Small intestine (tissue), 7 donors: ENCODE data around the gene WNK2. TPM values are rescaled to one million over a fixed set of nuclear protein-coding genes. Genes with fewer than 3 reads are reported as not detected.

ENCODE experiments used
- DNase-seq, 2 donors: peaks; one replicate each; pipeline versions ENCODE4 v3.0.0 to v3.0.0-alpha.2; 2013
- FAIRE-seq: peaks from 2 replicates; lab custom pipeline; 2012; peaks lifted over from hg19 to GRCh38; lab: Jason Lieb, UNC
- H3K27ac ChIP-seq, 3 donors: one replicate each; pipeline ENCODE4 v1.5.1; 2013; ENCODE audit warnings: low read length in 2 of 3, mild to moderate bottlenecking in 2 of 3, control low read depth in 1 of 3, inconsistent platforms in 1 of 3, low read depth in 1 of 3, moderate library complexity in 1 of 3
- H3K27me3 ChIP-seq, 3 donors: one replicate each; pipeline ENCODE4 v1.6.1; 2013; ENCODE audit warnings: low read length in 3 of 3, inconsistent platforms in 1 of 3; ENCODE audit not compliant: control insufficient read depth in 3 of 3, insufficient read depth in 3 of 3
- H3K36me3 ChIP-seq, 3 donors: one replicate each; pipeline ENCODE4 v1.6.1; 2013; ENCODE audit warnings: low read length in 3 of 3, inconsistent platforms in 1 of 3, low read depth in 1 of 3, mild to moderate bottlenecking in 1 of 3, moderate library complexity in 1 of 3; ENCODE audit not compliant: control insufficient read depth in 3 of 3, insufficient read depth in 2 of 3
- H3K4me1 ChIP-seq, 3 donors: one replicate each; pipeline ENCODE4 v1.6.1; 2013; ENCODE audit warnings: low read length in 2 of 3, inconsistent platforms in 1 of 3, low read depth in 1 of 3, mild to moderate bottlenecking in 1 of 3, moderate library complexity in 1 of 3; ENCODE audit not compliant: control insufficient read depth in 3 of 3, insufficient read depth in 2 of 3
- H3K4me3 ChIP-seq, 3 donors: one replicate each; pipeline ENCODE4 v1.5.1; 2013; ENCODE audit warnings: low read length in 3 of 3, control low read depth in 1 of 3, inconsistent platforms in 1 of 3, low read depth in 1 of 3, mild to moderate bottlenecking in 1 of 3, moderate library complexity in 1 of 3
- H3K9me3 ChIP-seq, 2 donors: one replicate each; pipeline ENCODE4 v1.6.1; 2013; ENCODE audit warnings: low read depth in 1 of 2, low read length in 1 of 2; ENCODE audit not compliant: control insufficient read depth in 2 of 2, insufficient read depth in 1 of 2
- WGBS, 3 donors: extraction: QIAGEN DNeasy Blood & Tissue Kit; methylation state at CpG; one replicate each; pipeline ENCODE4 v1.1.7; 2013; 5-methylcytosine and 5-hydroxymethylcytosine counted together
- polyA plus RNA-seq, 4 donors: library from polyadenylated mRNA; stranded (reverse) in 3 of 4; unstranded in 1 of 4; fragments of 200-250 nt in 3 of 4; fragments of 120-200 nt in 1 of 4; gene quantifications; one replicate each; pipeline versions ENCODE4 v1.2.1 to v1.2.3, GENCODE V29; 2013
- donor health status: healthy with polysubstance abuse.
- donor health status: control.
- donor health status: control.
- donor health status: Bipolar disorder and iron deficiency.
- donor health status: healthy.

WNK2 gene
- polyA plus RNA-seq, 4 donors = 13.8 to 101 (median 33.8) TPM

DNA sequence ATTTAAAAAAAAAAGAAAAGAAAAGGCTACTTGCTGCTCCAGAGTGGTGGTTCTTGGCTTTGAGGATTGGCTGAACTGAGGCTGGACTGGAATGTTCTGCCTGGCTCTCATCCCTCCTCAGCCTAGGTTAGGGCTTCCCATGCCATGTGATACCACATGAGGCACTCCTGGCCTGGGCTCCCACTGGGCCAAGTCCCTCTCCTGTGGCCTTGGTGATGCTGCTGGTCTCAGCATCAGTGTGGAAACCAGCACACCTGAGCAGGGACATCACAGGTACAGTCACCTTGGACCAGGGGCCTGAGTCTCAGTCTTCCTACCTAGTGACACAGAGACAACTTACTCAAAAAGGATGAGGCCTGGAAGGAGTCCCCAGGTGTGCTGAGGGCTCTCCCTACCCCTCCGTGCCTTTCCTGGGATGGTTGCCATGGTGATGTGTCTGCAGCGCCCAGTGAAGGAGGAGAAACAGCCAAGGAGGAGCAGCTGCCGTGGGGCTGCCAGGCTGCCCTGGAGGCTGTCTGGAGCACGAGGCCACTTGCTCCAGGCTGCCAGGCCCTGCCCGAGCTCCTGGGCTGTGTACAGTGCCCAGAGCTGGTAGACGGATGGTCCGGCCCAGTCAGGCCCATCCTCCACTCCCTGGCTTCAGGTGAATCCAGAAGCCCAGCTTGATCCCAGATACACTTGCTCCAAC lies 71.0 kb downstream of the WNK2 start:
- no peak overlapping the region for H3K27ac ChIP-seq
- H3K36me3 ChIP-seq = peaks cover 2 to 84% (median 2%) of the 10 kb centered on the region in 3 donors
- H3K27me3 ChIP-seq = no peaks in the 10 kb centered on the region
- H3K9me3 ChIP-seq = no peaks in the 10 kb centered on the region
- 86 to 92% (median 87%) methylated on average over 7 of the region's 7 CpGs for WGBS, 3 donors
- FAIRE-seq (no peak), DNase-seq (no peak)
- no peaks in the 10 kb centered on the region for H3K4me1 ChIP-seq
- no peak overlapping the region for H3K4me3 ChIP-seq

DNA sequence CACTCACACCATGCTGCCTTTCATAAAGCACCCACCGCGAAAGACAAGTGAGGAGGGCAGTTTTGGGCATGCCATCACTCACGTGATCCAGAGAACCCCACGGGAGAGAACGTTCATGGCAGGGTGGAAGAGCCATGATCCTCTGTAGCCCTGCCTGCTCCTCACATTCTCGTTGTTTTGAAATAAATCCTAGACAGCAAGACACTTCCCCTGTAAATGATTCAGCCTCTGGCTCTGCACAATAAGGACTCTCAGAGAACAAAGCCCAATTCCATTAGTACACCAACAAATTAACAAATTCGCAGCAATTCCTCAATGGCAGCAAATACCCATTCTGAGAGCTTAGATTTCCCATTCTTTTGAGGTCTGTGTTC lies 71.5 kb downstream of the WNK2 start:
- Histone ChIP-seq H3K27me3 (no peaks in the 10 kb centered on the region), H3K36me3 (peaks cover 2 to 86% (median 2%) of the 10 kb centered on the region in 3 donors), H3K9me3 (no peaks in the 10 kb centered on the region), H3K27ac (no peak overlapping the region), H3K4me1 (no peaks in the 10 kb centered on the region), H3K4me3 (no peak overlapping the region)
- FAIRE-seq (no peak), DNase-seq (no peak)
- WGBS, 3 donors = 85 to 89% (median 85%) methylated on average over 7 of the region's 7 CpGs

DNA sequence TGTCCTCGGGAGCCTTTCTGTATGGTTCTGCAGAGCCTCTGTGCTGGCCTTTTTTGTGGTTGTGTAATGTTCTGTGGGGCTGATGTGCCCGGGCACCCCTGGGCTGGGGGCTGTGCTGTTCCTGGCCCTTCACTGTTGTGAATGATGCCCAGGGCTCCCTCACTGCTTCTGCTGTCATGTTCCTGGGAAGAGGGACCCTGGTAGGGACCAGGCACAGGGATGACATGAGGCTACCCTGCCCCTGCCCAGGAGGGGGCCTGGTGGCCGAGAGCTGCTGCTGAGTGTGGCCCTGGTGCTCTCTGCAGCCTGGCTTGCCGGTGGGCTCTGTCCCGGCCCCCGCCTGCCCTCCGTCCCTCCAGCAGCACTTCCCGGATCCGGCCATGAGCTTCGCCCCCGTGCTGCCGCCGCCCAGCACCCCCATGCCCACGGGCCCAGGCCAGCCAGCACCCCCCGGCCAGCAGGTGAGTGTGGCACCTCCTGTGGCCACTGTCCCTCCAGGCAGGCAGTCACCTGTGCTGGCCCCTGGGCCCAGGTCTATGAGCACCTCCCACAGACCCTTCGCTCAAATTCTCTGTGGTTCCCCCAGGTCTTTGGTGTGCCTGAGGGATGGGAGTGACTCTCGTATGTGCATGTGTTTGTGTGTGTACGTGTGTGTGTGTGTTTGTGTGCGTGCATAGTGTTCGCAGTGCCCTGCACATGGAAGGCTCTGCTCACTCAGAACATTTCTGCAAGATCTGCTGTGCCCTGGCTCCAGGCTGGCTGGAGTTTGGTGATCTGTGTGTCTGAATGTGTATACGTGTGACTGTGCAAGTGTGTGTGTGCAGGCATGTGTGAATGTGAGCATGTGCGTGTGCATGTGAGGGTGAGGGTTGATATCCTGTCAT lies 72.3 kb downstream of the WNK2 start:
- DNase-seq = no peak
- no peaks in the 10 kb centered on the region for H3K27me3 ChIP-seq

DNA sequence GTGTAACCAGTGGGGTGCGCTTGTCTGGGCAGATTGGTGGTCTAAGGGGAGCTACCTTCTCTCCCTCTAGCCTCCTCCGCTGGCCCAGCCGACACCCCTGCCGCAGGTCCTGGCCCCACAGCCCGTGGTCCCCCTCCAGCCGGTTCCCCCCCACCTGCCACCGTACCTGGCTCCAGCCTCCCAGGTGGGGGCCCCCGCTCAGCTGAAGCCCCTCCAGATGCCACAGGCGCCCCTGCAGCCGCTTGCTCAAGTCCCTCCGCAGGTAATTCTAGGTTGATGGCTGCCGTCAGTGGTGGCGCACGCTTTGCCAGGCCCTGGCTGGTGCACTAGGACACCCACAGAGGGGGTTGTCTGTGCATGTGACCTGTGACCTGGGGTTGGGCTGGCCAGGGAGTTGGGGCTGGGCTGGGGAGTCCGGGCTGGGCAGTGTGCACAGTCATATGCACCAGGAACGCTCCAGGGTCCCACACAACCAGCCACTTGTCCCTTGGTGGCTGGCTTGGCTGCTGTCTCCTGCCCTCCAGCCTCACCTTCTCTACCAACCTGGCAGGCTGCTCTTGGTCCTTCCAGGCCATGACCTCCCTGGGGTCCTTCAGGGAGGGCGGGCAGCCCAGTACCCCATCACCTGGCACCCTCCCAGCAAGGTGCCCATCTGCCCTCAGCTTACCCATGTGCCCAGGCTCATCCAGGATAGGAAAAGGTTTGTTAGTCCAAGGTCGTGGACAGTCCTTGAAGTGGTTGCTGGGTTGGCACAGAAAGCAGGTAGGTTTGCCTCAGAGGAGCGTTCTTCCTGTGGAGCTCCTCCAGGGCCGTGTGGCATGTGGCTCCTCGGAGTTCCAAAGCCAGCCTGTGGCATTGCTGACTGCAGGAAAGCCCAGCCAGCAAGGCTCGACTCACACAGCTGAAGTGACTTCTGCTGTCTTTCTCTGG lies 73.2 kb downstream of the WNK2 start:
- peaks cover 2 to 96% (median 2%) of the 10 kb centered on the region in 3 donors for H3K36me3 ChIP-seq
- no peak overlapping the region for H3K4me3 ChIP-seq
- no peaks in the 10 kb centered on the region for H3K27me3 ChIP-seq
- no peaks in the 10 kb centered on the region for H3K9me3 ChIP-seq
- 81 to 89% (median 82%) methylated on average over 20 to 22 of the region's 22 CpGs for WGBS, 3 donors
- no peak overlapping the region for H3K27ac ChIP-seq
- DNase-seq (no peak), FAIRE-seq (no peak)
- H3K4me1 ChIP-seq = no peaks in the 10 kb centered on the region

More for the DNA sequence above, 72.3 kb downstream of the WNK2 start:
- no peaks in the 10 kb centered on the region for H3K9me3 ChIP-seq
- 87 to 92% (median 92%) methylated on average over 20 to 22 of the region's 22 CpGs for WGBS, 3 donors
- no peak for FAIRE-seq
- H3K4me3 ChIP-seq = no peak overlapping the region
- H3K27ac ChIP-seq = no peak overlapping the region
- H3K4me1 ChIP-seq = no peaks in the 10 kb centered on the region
- H3K36me3 ChIP-seq = peaks cover 2 to 93% (median 2%) of the 10 kb centered on the region in 3 donors

DNA sequence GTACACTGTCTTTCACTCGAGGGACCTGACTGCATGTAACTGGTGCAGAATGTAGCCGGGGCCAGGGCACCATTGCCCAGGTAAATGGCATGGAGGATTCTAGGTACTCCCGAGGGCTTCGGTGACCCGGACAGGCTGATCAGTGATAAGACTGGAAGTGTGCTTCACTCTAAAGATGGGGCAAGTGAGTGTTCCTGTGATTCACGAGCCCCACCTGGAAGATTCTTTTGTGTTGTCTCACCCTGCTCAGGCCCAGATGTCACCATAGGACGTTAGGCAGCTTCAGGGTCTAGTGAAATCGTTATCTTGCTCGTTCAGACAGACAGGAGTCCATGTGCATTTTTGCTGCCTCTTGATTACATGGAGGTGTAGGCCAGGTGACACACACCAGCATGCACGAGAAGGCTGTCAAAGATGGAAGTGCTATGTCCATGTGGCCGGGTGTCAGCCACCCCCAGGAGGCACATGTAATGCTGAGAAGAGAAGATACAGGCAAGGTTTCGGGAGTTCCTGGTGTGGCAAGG lies 73.9 kb downstream of the WNK2 start:
- 75 to 84% (median 77%) methylated on average over 12 of the region's 12 CpGs for WGBS, 3 donors

DNA sequence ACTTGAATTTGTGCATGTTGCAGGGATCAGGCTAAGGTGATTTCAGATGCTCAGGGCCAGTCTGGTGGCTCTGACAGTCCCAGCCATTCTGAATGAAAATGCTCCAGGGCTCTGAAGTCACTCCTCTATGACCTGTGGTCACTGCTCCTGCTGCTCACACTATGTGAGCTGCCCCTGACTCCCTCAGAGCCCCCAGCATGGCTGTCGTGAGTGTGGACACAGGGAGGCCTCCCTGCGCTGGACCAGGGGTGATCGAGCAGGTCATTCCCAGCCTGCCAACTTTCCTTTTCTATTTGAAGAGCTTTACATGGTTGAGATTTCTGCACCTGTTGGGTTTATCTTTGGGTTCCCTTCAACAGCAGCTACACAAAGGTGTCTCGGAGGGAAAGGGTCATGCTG lies 74.5 kb downstream of the WNK2 start:
- no peak overlapping the region for H3K4me3 ChIP-seq
- peaks cover 2 to 96% (median 2%) of the 10 kb centered on the region in 3 donors for H3K36me3 ChIP-seq
- FAIRE-seq = no peak
- no peaks in the 10 kb centered on the region for H3K9me3 ChIP-seq
- H3K27ac ChIP-seq = no peak overlapping the region
- 89 to 92% (median 90%) methylated on average over 4 of the region's 4 CpGs for WGBS, 3 donors
- no peak for DNase-seq
- H3K27me3 ChIP-seq = no peaks in the 10 kb centered on the region
- no peaks in the 10 kb centered on the region for H3K4me1 ChIP-seq

More for the DNA sequence above, 73.9 kb downstream of the WNK2 start:
- H3K27ac ChIP-seq = no peak overlapping the region
- H3K9me3 ChIP-seq = no peaks in the 10 kb centered on the region
- H3K27me3 ChIP-seq = no peaks in the 10 kb centered on the region
- DNase-seq (no peak), FAIRE-seq (no peak)
- H3K4me3 ChIP-seq = no peak overlapping the region
- no peaks in the 10 kb centered on the region for H3K4me1 ChIP-seq
- H3K36me3 ChIP-seq = peaks cover 2 to 96% (median 2%) of the 10 kb centered on the region in 3 donors

DNA sequence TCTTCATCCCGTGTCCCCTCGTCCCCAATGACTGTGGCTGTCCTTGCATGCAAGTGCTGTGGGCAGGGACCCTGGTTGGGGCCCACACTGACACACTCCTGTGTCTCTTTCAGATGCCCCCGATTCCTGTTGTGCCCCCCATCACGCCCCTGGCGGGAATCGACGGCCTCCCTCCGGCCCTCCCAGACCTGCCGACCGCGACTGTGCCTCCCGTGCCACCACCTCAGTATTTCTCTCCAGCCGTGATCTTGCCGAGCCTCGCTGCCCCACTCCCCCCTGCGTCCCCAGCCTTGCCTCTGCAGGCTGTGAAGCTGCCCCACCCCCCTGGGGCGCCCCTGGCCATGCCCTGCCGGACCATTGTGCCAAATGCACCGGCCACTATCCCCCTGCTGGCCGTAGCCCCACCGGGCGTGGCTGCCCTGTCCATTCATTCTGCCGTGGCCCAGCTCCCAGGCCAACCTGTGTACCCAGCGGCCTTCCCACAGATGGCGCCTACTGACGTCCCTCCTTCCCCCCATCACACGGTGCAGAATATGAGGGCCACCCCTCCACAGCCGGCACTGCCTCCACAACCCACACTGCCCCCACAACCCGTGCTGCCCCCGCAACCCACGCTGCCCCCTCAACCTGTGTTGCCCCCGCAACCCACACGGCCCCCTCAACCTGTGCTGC lies 75.0 kb downstream of the WNK2 start:
- H3K4me1 ChIP-seq = no peaks in the 10 kb centered on the region
- no peak for DNase-seq
- no peaks in the 10 kb centered on the region for H3K27me3 ChIP-seq
- H3K9me3 ChIP-seq = no peaks in the 10 kb centered on the region
- no peak overlapping the region for H3K27ac ChIP-seq
- 83 to 91% (median 84%) methylated on average over 30 to 33 of the region's 33 CpGs for WGBS, 3 donors
- no peak overlapping the region for H3K4me3 ChIP-seq
- no peak for FAIRE-seq
- H3K36me3 ChIP-seq = peaks cover 2 to 94% (median 2%) of the 10 kb centered on the region in 3 donors
